ENCODE measurements around the gene TSR3.

TSR3 gene

DNA sequence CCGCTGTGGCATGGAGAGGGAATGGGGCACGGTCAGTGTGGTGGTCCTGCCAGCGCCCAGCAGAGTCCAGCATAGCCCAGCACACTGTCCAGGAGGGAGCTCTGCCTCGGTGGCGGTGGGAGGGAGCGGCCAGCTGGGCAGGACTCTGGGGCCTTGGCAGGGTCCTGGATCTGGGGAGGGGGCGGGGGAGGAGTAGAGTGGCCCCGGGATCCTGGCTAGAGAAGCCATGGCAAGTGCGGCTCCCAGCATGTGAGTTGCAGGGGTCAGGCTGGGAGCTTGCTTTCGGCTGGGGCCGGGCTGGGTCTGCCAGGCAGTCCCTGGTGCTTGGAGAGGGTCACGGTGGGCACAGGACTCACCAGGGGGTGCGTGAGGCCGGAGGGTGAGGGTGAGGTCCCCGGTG, 3.9 kb upstream of the TSR3 start:
- H3K4me3 ChIP-seq (ENCODE audit: low read depth, low read length) = no peak overlapping the region

DNA sequence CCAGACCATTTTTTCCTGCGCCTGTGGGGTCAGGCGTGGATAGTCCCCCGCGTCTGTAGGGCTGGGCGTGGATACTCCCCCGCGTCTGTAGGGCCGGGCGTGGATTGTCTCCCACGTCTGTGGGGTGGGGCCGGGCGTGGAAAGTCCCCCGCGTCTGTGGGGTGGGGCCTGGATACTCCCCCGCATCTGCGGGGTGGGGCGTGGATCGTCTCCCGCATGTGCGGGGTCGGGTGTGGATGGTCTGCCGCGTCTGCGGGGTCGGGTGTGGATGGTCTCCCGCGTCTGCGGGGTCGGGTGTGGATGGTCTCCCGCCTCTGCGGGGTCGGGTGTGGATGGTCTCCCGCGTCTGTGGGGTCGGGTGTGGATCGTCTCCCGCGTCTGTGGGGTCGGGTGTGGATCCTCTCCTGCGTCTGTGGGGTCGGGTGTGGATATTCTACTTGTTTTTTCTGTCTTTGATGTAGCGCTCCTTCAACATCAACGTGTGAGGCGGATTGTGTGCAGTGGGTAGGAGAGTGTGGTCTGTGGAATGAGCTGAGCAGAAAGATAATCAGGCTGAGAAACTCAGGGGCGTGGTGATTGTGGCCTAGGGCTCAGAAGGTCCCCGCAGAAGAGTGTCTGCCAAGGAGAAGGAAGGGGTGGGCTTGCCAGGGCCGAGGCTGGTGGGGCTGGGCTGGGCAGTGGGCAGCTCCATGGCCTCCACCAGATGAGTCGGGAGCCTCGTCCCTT, 3.3 kb upstream of the TSR3 start:
- H3K4me3 ChIP-seq (ENCODE audit: low read depth, low read length) = no peak overlapping the region

DNA sequence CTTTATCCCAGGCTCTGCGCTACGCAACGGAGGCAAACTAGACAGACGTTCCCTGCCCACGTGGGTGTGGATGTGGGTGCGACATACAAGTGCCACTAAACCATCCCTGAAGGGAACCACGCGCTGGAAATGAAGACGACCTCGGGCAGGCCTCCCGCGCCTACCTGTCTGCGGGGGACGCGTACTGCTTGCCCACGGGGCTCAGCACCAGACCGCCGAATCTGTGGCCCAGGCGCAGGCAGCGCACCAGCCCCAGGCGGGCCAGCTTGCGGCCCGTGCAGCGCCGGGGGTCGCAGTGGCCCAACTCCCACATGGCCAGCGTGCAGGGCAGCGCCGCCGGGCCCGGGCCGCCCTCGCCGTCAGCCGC, 480 bp downstream of the TSR3 start:
- peak overlapping the region; percentile 88 for H3K4me3 ChIP-seq (ENCODE audit: low read depth, low read length)

DNA sequence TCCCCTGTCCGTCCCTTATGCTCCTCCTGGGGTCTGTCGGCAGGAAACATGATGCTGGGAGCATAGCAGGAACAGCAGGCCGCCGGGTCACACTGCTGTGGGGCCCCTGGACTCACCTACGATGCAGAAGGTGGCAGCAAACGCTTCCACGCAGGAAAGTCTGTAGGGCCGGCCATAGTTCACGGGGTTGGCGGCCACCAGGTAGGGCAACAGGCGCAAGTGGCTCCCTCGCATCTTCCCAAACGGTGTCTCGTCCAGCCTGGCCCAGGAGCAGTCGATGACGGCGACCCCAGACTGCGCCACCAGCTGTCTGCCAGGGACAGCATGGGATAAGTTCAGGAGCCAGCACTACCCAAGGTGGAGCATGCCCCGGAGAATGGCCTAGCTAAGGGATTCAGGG, 987 bp downstream of the TSR3 start:
- peak overlapping the region; percentile 88 for H3K4me3 ChIP-seq (ENCODE audit: low read depth, low read length)

GRCh38 chr16:1349951-1350350, 1.7 kb downstream of the TSR3 start:
- no peak overlapping the region for H3K4me3 ChIP-seq (ENCODE audit: low read depth, low read length)

DNA sequence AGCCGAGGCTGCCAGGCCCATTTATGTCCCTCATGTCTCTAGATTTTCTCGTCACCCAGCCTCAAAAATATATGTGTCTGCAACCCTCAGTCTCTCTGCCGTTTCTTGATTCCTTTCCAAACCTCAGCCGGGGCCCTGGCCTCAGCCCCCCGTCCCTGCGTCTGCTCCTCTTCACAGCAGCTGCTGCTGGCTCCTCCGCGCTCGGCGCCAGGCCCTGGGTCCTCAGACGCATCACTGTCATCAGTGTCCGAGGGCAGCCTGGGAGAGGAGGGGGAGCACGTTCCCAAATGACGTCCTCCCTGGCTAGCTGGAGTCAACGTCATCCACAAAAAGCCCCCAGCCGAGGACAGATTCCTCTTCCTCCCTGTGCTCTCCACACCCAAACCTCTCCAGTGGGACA, 2.3 kb downstream of the TSR3 start:
- H3K4me3 ChIP-seq (ENCODE audit: low read depth, low read length) = no peak overlapping the region

GRCh38 chr16:1348926-1349325, 2.8 kb downstream of the TSR3 start:
- H3K4me3 ChIP-seq (ENCODE audit: low read depth, low read length) = no peak overlapping the region

- no peak overlapping the region for H3K4me3 ChIP-seq (ENCODE audit: low read depth, low read length)
Measured at GRCh38 chr16:1348441-1348840, 3.2 kb downstream of the TSR3 start.

- no peak overlapping the region for H3K4me3 ChIP-seq (ENCODE audit: low read depth, low read length)
Measured at GRCh38 chr16:1347962-1348361, 3.7 kb downstream of the TSR3 start.

- no peak overlapping the region for H3K4me3 ChIP-seq (ENCODE audit: low read depth, low read length)
Measured at GRCh38 chr16:1347286-1347855, 4.3 kb downstream of the TSR3 start.

DNA sequence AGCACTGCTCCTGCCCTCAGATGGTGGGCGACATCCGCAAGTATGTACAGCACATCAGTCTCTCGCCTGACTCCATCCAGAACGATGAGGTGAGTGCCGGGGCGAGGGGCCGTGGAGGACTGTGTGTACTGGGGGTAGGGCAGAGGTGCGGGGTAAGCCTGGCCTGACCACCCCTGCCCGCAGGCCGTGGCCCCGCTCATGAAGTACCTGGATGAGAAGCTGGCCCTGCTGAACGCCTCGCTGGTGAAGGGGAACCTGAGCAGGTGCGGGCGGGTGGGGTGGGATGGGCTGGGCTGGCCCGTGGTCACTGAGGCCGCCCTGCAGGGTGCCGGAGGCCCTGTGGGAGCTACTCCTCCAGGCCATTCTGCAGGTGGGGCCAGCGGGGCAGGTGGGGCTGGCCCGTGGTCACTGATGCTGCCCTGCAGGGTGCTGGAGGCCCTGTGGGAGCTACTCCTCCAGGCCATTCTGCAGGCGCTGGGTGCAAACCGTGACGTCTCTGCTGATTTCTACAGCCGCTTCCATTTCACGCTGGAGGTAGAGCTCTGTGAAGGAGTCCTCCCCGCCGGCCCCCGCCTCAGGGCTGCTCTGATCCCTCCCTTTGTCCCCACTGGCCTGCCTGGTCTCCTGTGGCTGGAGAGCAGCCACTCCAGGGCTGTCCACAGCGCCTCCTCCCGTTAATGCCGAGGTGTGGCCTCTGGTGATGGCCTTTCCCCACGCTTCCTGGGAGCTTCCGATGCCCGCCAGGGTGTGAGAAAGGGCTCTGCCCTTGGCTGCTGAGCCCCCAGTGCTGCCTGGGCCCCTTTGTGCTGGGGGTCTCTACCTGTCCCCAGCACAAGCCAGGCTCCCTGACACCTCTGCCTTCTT, 5.0 kb downstream of the TSR3 start:
- H3K4me3 ChIP-seq (ENCODE audit: low read depth, low read length) = no peak overlapping the region

DNA sequence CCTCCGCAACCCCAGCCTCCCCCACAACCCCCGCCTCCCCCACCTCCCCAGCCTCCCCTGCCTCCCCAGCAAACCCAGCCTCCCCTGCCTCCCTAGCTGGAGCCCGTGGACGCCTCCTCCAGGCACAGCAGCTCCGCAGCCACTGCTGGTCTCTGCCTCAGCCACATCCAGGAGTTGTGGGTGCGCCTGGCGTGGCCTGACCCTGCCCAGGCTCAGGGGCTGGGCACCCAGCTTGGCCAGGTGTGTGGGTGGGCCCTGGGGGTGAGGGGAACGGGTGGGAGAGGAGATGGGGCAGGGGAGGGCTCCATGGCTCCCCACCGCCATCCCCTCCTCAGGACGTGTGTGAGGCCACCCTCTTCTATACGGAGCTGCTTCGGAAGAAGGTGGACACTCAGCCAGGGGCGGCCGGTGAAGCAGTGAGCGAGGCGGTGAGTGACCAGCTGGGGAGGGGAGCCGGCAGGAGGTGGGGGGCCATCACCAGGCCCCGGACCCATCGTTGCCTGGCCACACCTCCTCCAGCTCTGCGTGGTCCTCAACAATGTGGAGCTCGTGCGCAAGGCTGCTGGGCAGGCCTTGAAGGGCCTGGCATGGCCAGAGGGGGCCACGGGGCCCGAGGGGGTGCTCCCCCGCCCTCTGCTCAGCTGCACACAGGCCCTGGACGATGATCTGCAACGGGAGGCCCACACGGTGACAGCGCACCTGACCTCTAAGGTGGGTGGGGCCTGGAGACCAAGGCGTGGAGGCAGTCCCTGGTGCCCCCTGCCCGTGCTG, 5.8 kb downstream of the TSR3 start:
- no peak overlapping the region for H3K4me3 ChIP-seq (ENCODE audit: low read depth, low read length)

DNA sequence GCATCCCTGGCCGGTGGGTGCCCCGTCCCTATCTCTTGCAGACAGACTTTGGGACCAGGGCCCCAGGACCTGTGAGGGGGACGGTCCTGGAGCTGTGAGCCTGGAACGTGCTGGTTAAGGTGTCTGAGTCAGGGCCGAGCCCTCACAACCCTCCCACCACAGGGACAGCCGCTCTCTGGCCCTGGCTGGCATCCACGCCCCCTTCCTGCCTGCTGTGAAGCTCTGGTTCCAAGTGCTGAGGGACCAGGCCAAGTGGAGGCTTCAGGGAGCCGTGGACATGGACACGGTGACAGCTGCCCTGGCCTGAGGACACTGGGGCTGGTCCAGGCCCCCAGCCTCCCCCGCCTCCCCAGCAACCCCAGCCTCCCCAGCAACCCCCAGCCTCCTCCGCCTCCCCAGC, 6.6 kb downstream of the TSR3 start:
- no peak overlapping the region for H3K4me3 ChIP-seq (ENCODE audit: low read depth, low read length)

DNA sequence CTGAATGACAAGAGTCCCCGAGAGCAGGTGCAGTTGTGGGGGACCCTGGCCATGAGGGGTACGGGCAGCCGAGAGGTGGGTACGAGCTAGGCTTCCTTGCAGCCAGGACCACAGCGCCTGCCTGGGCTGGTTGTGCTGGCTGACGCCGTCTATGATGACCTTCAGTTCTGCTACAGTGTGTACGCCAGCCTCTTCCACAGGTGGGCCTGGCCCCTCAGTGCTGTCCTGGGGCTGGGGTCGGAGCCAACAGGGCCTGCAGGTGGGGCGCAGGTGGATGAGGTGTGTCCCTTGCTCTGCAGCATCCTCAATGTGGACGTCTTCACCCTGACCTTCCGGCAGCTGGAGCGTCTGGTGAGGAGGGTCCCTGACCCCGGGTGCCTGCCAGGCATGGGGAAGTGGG, 7.2 kb downstream of the TSR3 start:
- no peak overlapping the region for H3K4me3 ChIP-seq (ENCODE audit: low read depth, low read length)

- peak overlapping the region; percentile 21 for H3K4me3 ChIP-seq (ENCODE audit: low read depth, low read length)
Measured at GRCh38 chr16:1343428-1344242, 8.0 kb downstream of the TSR3 start.

GRCh38 chr16:1342526-1343427, 8.9 kb downstream of the TSR3 start:
- H3K4me3 ChIP-seq (ENCODE audit: low read depth, low read length) = no peak overlapping the region

DNA sequence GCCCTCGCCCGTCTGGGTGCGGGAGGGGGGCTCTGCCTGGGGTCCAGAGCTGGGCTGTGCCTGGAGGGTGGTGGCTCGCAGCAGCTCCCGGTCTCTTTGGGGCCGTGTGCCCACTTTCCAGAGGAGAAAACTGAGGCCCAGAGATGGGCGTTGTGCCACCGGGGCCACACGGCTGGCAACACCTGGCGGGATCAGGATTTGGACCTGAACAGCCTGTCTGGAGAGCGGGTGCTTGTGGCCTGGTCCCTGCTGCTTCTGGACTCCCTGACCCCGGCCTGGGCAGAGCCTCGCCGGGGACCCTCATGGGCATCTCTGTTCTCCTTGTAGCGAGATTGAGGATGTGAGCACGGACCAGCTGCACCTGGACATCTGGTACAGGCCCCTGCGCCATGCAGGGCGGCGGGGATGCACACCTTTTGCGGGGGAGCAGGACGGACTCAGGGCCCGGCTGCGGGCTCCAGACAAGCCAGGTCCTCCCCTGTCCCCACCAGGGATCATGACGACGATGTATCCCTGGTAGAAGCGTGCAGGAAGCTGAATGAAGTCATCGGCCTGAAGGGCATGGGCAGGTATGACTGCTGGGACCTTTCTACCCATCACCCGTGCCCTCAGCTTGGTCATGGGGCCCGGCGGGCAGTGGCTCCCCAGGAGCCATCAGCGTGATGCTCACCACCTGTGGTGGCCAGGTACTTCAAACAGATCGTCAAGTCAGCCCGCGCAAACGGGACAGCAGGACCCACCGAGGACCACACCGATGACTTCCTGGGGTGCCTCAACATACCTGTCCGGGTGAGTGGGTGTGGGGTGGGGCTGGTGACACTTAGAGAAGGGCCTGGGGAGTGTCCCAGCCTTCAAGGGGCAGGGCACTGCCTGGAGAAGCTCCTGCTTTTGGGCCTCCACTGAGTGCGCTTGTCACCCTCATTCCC, 9.9 kb downstream of the TSR3 start:
- no peak overlapping the region for H3K4me3 ChIP-seq (ENCODE audit: low read depth, low read length)

GRCh38 chr16:1340730-1341494, 10.8 kb downstream of the TSR3 start:
- H3K4me3 ChIP-seq (ENCODE audit: low read depth, low read length) = no peak overlapping the region

All from iPS-11a (cell line).